Upper lobe of left lung (tissue), 4 donors: ENCODE data around the gene LZTFL1.

Source experiments
- CTCF ChIP-seq, 6 experiments: fragments of 450-650 bp in 4 of 6; fragments of 200-600 bp in 2 of 6; sonication (generic) in 2 of 6; IDR thresholded peaks; one replicate each; pipeline ENCODE4 v1.5.1; 2016 to 2019; ENCODE audit warnings: antibody characterized with exemption in 6 of 6
- EP300 ChIP-seq, 4 donors: sonication (generic); formaldehyde crosslinking; IDR thresholded peaks; one replicate each; pipeline ENCODE4 v1.5.1; 2017; ENCODE audit warnings: antibody characterized with exemption in 4 of 4, control low read depth in 2 of 4
- POLR2A ChIP-seq, 4 donors: fragments of 450-650 bp; IDR thresholded peaks; one replicate each; pipeline ENCODE4 v1.5.1; 2016 to 2017; ENCODE audit warnings: antibody characterized with exemption in 4 of 4, mild to moderate bottlenecking in 2 of 4
- POLR2AphosphoS5 ChIP-seq, 2 donors: sonication (generic); formaldehyde crosslinking; IDR thresholded peaks; one replicate each; pipeline ENCODE4 v1.5.1; 2017; ENCODE audit warnings: antibody characterized with exemption in 2 of 2

GRCh38 chr3:45819543-45819942 is 22.4 kb downstream of the LZTFL1 start:
- TF ChIP-seq POLR2A (IDR thresholded peaks at IDR 0.05) (no peak), POLR2AphosphoS5 (IDR thresholded peaks at IDR 0.05) (no peak), CTCF (IDR thresholded peaks at IDR 0.05) (no peak), EP300 (IDR thresholded peaks at IDR 0.05) (no peak)
